DMS79 treated with DMSO at 0.1 percent for 48 hours (cell line): ENCODE results near the gene IRF2.
"Not testable (repeated sequence)": the region's sequence is repeated elsewhere in the genome, so short reads cannot be mapped to it uniquely, and the experiment has no call there.

ENCODE experiments used
- DNase-seq: peaks from one replicate; lab custom pipeline; 2025; lab: John Stamatoyannopoulos, UW

Gene IRF2

GRCh38 chr4:184346682-184347081 lies 127.7 kb downstream of the IRF2 start:
- no peak for DNase-seq

GRCh38 chr4:184346273-184346672 lies 128.1 kb downstream of the IRF2 start:
- DNase-seq: not testable (repeated sequence)

GRCh38 chr4:184345573-184345922 lies 128.8 kb downstream of the IRF2 start:
- DNase-seq: no peak

GRCh38 chr4:184344899-184345572 lies 129.3 kb downstream of the IRF2 start:
- DNase-seq: no peak

GRCh38 chr4:184344435-184344834 lies 129.9 kb downstream of the IRF2 start:
- DNase-seq: peak; percentile 23

GRCh38 chr4:184343502-184344177 lies 130.7 kb downstream of the IRF2 start:
- DNase-seq: peak; percentile 62

GRCh38 chr4:184342857-184343237 lies 131.5 kb downstream of the IRF2 start:
- DNase-seq: not testable (repeated sequence)

- no peak for DNase-seq
These were observed 132.0 kb downstream of the IRF2 start for GRCh38 chr4:184342167-184342856.

- DNase-seq: not testable (repeated sequence)
These were observed 134.8 kb downstream of the IRF2 start for GRCh38 chr4:184339398-184340193.

GRCh38 chr4:184337907-184338306 lies 136.4 kb downstream of the IRF2 start:
- DNase-seq: no peak
